Type B pancreatic cell (in vitro differentiated cells): ENCODE data around the gene GPR17. TPM values are rescaled to one million over a fixed set of nuclear protein-coding genes. Genes with fewer than 3 reads are reported as not detected.

ENCODE experiments used
- DNase-seq: peaks from one replicate; pipeline ENCODE4 v3.0.0; 2021; ENCODE audit warnings: mixed read lengths; ENCODE audit not compliant: unreplicated experiment; ENCODE audit errors: extremely low spot score
- H3K27ac Mint-ChIP-seq: 2 replicates; pipeline ENCODE4 v1.8.0; 2021; ENCODE audit warnings: mild to moderate bottlenecking, mixed read lengths
- H3K27me3 Mint-ChIP-seq: 2 replicates; pipeline ENCODE4 v1.8.0; 2021; ENCODE audit warnings: mixed read lengths
- H3K36me3 Mint-ChIP-seq: 2 replicates; pipeline ENCODE4 v1.8.0; 2021; ENCODE audit warnings: mixed read lengths
- H3K4me1 Mint-ChIP-seq: one replicate; pipeline ENCODE4 v1.8.0; 2021; ENCODE audit warnings: mixed read lengths; ENCODE audit not compliant: unreplicated experiment
- H3K4me3 Mint-ChIP-seq: 2 replicates; pipeline ENCODE4 v1.8.0; 2021; ENCODE audit warnings: mild to moderate bottlenecking, mixed read lengths
- H3K9me3 Mint-ChIP-seq: 2 replicates; pipeline ENCODE4 v1.8.0; 2021; ENCODE audit warnings: mixed read lengths
- CTCF ChIP-seq: fragments of 200-600 bp; sonication (generic); conservative IDR thresholded peaks from 2 replicates; pipeline ENCODE4 v1.5.0; 2021; ENCODE audit warnings: antibody characterized with exemption, mild to moderate bottlenecking
- total RNA-seq: library from RNA; stranded (reverse); gene quantifications from 2 replicates; pipeline ENCODE4 v1.2.1, GENCODE V29; 2021; ENCODE audit warnings: low replicate concordance

Gene GPR17
- total RNA-seq, 1 donor from 2014 or later, result 0.19 TPM

GRCh38 chr2:127630096-127630863 lies 15.7 kb upstream of the GPR17 start:
- H3K9me3 Mint-ChIP-seq, result no peaks in the 10 kb centered on the region
- no peak for DNase-seq
- H3K27ac Mint-ChIP-seq, result no peak overlapping the region
- H3K36me3 Mint-ChIP-seq, result no peaks in the 10 kb centered on the region
- TF ChIP-seq CTCF, result no peak
- H3K27me3 Mint-ChIP-seq, result peaks cover 3% of the 10 kb centered on the region
- H3K4me3 Mint-ChIP-seq, result no peak overlapping the region
- no peaks in the 10 kb centered on the region for H3K4me1 Mint-ChIP-seq

GRCh38 chr2:127630864-127631540 lies 15.0 kb upstream of the GPR17 start:
- DNase-seq, result no peak
- Mint-ChIP-seq H3K36me3 (no peaks in the 10 kb centered on the region), H3K4me1 (no peaks in the 10 kb centered on the region), H3K27me3 (peaks cover under 1% of the 10 kb centered on the region), H3K9me3 (no peaks in the 10 kb centered on the region), H3K4me3 (no peak overlapping the region), H3K27ac (no peak overlapping the region)
- TF ChIP-seq CTCF, result no peak

GRCh38 chr2:127631541-127631996 lies 14.4 kb upstream of the GPR17 start:
- H3K27me3 Mint-ChIP-seq, result no peaks in the 10 kb centered on the region
- H3K27ac Mint-ChIP-seq, result no peak overlapping the region
- H3K36me3 Mint-ChIP-seq, result no peaks in the 10 kb centered on the region

GRCh38 chr2:127631997-127632581 lies 13.9 kb upstream of the GPR17 start:
- DNase-seq, result no peak
- Mint-ChIP-seq H3K27me3 (no peaks in the 10 kb centered on the region), H3K4me1 (no peaks in the 10 kb centered on the region), H3K27ac (no peak overlapping the region), H3K9me3 (no peaks in the 10 kb centered on the region), H3K4me3 (no peak overlapping the region), H3K36me3 (no peaks in the 10 kb centered on the region)
- no peak for TF ChIP-seq CTCF

More at GRCh38 chr2:127631541-127631996, 14.4 kb upstream of the GPR17 start:
- no peak for TF ChIP-seq CTCF
- no peak for DNase-seq
- Mint-ChIP-seq H3K9me3 (no peaks in the 10 kb centered on the region), H3K4me1 (no peaks in the 10 kb centered on the region), H3K4me3 (no peak overlapping the region)

DNA sequence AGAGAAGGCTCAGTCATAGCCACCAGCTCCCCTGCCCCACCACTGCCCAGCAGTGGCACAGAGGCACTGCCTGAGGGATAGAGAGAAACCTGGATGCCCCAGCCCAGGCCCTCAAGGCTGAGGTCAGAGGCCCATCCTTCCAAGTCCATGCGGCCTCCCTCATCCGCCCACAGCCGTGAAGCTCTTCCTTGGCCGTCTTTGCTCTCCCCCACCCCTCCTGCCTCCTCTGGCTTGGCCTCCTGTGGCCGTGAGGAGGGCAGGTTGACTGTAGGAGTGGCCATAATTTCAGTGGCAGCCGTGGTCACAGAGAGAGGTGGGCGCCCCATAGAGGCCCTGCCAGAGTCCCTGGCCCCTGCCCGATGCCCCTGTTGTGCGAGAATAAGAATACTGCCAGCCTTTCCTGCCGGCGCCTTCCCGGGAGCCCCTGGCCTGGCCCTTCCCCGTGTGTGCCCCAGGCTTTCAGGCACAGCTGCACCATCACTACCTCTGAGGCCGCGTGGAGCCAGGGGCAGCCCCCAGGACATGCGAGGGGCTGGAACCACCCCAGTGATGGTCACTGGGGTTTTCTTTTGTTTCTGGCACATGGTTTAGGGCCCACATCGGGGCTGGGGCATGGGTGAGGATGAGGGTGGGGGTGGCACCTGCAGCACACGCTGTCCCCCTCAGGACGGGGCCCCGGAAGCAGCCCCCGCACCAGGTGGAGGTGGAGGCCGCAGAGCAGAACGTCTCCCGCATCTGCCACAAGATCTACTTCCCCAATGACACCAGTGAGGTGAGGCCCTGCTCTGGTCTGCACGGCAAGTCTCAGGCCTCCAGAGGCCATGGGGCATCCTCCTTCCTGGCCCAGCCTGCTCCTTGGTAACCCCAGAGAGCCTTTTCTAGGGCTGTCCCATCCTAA lies 13.1 kb upstream of the GPR17 start:
- Mint-ChIP-seq H3K27me3 (no peaks in the 10 kb centered on the region), H3K9me3 (no peaks in the 10 kb centered on the region), H3K4me1 (no peaks in the 10 kb centered on the region), H3K36me3 (no peaks in the 10 kb centered on the region), H3K27ac (no peak overlapping the region), H3K4me3 (no peak overlapping the region)
- no peak for TF ChIP-seq CTCF
- no peak for DNase-seq
